GM18951 (cell line): ENCODE data around the gene AIRE.
A peak's percentile ranks its signal among the peaks of the same experiment; 100 is the strongest.
"Not testable (repeated sequence)": the region's sequence is repeated elsewhere in the genome, so short reads cannot be mapped to it uniquely, and the experiment has no call there.

Experiments
- POLR2A ChIP-seq: IDR thresholded peaks from 4 replicates; pipeline ENCODE4 v1.6.1; 2011; ENCODE audit warnings: mild to moderate bottlenecking; ENCODE audit not compliant: insufficient read length, insufficient read depth; ENCODE audit errors: extremely low read depth
- in situ Hi-C: fragments of 300-500 bp; cut with MboI; formaldehyde crosslinking; loops from one replicate; pipeline ENCODE4 v1.12.0; 2022; ENCODE audit warnings: low sequenced_read_pairs, mixed read lengths, inconsistent platforms; ENCODE audit not compliant: unreplicated experiment

The AIRE gene

DNA sequence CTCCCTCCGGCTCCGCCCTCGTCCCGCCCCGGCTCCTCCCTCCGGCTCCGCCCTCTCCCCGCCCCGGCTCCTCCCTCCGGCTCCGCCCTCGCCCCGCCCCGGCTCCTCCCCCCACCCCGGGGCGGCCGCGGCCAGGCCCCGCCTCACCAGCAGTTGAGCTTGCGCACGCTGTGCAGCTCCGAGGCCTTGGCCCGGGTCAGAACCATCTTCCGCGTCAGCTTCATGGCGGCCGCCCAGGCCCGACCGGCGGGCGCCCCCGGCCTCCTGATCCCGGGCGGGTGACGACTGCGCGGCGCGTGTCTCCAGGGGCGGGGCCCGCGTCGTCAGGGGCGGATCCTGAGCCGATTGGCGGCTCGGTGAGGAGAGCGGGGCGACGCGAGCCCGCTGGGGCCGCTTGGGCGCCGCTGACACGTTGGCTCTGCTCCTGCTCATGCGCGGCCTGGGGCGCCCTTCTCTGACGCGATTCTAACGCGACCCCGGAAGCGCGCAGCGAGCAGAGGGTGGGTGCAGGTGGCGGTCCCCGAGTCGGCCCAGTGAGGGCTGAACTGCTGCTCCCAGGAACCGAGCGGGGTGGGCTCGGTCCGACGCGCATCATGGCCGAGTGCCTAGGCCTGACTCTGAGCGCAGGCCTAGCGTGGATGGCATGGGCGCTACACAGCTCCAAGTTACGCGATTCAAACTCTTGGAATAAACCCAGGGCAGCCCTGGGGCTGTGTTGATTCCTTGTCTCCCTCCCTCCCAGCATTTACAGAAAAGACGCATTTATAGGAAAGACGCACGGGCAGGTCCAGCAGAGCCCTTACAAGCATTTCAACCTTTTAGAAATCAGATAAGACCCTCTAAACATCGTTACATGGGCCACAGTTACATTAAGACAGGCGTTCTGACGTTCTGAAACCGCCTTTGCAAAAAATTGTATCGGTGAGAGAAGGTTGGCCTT lies 53.6 kb downstream of the AIRE start, which contains the start of gene CFAP410:
CFAP410 (minus strand) TSS at position 420 of the 940 bp plus-strand sequence; CDS start at position 224, 196 bp downstream.
- in situ Hi-C loops: no loop called here
- peak; percentile 93 for TF ChIP-seq POLR2A

DNA sequence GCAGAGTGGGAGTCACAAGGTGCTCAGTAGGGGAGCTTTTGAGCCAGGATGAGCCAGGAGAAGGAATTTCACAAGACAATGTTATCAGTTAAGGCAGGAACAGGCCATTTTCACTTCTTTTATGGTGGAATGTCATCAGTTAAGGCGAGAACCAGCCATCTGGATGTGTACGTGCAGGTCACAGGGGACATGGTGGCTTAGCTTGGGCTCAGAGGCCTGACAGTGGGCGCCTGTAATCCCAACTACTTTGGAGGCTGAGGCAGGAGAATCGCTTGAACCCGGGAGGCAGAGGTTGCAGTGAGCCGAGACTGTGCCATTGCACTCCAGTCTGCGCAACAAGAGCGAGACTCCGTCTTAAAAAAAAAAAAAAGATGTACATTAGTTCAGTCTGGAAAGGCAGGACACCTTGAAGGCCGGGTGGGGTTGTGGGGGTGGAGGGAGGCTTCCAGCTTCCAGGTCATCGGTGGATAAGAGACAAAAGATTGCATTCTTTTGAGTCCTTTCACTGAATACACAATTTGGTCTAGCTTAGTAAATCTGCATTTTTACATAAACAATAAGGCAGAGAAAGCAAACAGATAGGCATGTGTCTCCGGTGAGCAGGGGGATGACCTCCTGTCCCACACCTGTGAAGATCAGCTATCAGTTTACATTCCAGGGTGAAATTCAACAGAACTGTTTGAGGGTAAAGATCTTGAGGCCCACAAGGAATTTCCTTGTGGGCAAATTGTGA lies 56.2 kb downstream of the AIRE start:
- in situ Hi-C loops: not testable (repeated sequence)

DNA sequence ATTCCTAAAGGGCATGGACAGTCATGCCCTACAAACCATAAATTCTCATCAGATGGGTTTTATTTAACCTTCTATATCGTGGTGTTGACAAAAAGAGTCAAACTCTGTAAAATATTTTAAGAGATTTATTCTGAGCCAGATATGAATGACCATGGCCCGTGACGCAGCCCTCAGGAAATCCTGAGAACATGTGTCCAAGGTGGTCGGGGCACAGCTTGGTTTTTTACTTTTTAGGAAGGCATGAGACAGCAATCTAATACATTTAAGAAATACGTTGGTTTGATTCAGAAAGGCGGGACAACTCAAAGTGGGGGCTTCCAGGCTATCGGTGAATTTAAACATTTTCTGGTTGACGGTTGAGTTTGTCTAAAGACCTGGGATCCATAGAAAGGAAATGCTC lies 57.3 kb downstream of the AIRE start:
- in situ Hi-C loops: not testable (repeated sequence)

DNA sequence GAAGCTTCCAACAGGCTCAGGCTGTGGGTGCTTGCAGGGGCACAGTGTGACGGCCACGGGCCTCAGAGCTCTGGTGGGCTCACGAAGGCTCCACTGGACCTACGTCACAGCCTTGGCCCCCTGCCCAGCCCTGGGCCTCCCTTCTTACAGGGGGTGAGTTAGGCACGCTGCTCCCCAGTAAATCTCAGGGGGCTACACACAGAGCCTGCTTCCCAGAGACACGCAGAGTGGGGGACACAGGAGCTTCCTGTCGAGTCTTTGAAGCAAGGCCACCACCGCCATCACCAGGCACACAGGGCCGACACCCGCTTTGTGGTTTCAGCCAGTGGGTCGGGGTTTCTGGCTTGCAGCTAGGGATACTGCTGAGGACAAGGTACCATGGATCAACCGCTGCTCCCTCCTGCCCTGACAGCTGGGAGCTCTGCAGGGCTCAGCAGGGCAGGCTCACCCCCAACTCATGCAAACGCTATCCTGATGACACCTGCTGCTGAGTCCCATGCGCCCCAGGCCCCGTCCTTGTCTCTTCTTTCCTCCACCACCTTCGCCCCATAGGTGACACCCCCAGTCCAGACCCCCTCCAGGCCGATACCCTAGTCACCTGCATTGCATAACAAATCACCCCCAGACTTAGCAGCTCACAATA lies 59.0 kb downstream of the AIRE start:
- in situ Hi-C loops: no loop called here

DNA sequence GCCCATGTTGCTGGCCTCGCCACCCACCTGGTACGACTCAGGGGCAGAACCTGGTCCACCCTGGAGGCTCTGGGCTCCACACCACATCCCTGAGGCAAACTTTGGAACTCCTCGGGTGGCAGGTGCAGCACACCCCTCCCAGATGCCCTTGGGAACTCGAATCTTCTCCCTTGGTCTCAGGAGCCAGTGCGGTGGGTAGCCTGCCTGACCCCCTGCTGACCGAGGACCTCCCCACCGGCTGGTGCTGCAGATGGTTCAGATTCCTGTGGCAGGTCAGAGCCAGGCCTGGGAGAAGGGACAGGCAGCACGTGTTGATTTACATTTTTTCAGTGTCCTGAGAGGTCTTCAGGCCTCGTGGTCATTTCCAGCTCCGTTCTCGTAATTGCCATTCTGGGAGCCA lies 59.8 kb downstream of the AIRE start:
- TF ChIP-seq POLR2A: no peak
- in situ Hi-C loops: no loop called here

More for the DNA sequence above, 59.0 kb downstream of the AIRE start:
- TF ChIP-seq POLR2A: no peak

DNA sequence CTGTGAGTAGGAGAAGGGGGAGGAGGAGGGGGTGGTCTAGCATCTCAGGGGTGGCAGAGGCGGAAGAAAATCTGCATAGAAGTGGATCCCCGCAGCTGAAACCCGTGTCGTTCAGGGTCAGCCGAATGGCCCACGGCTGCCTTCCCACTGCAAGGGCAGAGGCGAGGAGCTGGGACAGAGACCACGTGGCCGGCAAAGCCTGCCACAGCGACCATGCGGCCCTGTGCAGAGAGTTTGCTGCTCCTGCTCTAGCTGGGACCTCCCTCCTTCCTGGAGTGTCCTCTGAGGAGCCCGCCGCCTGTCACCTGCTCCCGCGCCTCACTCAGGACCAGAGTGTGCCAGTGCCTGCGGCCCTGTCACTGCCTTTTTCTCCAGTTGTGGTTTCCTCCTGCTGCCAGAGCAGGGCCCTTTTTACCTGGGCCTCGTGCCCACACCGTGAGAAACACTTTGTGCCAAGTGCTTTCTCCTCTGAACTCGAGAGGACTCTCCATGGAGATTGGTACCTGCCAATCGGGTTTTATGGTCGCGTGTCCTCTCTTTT lies 62.3 kb downstream of the AIRE start:
- no peak for TF ChIP-seq POLR2A
- in situ Hi-C loops: no loop called here
